Suprapubic skin (tissue), 3 donors: ENCODE results near the gene DENND1C.

ENCODE experiments used
- CTCF ChIP-seq, 2 donors: fragments of 200-600 bp in 1 of 2; fragments of 450-650 bp in 1 of 2; sonication (generic) in 1 of 2; IDR thresholded peaks; one replicate each; pipeline ENCODE4 v1.5.1; 2016 to 2019; ENCODE audit warnings: antibody characterized with exemption in 2 of 2, mild to moderate bottlenecking in 1 of 2, moderate library complexity in 1 of 2
- POLR2A ChIP-seq, 2 donors: fragments of 450-650 bp; IDR thresholded peaks; one replicate each; pipeline ENCODE4 v1.6.1; 2017; ENCODE audit warnings: antibody characterized with exemption in 2 of 2, mild to moderate bottlenecking in 2 of 2, moderate library complexity in 2 of 2

DNA sequence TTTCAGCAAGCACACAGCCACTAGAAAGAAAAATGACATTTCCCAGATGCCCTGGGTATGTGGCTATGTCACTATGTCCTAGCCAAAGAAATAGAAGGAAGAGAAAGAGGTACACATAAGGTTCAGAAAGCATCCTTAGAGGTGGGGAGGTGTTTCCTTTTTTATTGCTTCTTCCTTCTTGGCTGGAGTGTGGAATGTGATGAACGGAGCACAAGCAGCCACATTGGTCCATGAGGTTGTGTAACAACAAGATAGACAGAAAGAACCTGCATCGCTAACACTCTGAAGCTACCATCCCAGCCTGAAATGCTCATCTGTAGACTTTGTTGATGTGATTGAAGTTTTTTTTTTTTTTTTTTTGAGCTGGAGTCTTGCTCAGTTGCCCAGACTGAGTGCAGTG, 28.7 kb downstream of the DENND1C start:
- TF ChIP-seq CTCF (IDR thresholded peaks at IDR 0.05): no peak
- no peak for TF ChIP-seq POLR2A (IDR thresholded peaks at IDR 0.05)
